HFF-Myc (cell line): ENCODE results near the gene ZNF501.

Source experiments
- DNase-seq: peaks from one replicate; pipeline ENCODE4 v3.0.0-alpha.2; 2011; ENCODE audit warnings: low read depth; ENCODE audit errors: extremely low read depth
- H3K4me3 ChIP-seq: replicated peaks from 2 replicates; pipeline ENCODE4 v1.5.1; 2011; ENCODE audit warnings: low read depth, mild to moderate bottlenecking, control low read depth, low read length
- TF ChIP-seq, protein P1 (sequence below): IDR thresholded peaks from 2 replicates; pipeline ENCODE4 v1.5.1; 2012; ENCODE audit warnings: mild to moderate bottlenecking, low read depth, low read length, control low read depth; ENCODE audit errors: missing control alignments

Gene ZNF501

DNA sequence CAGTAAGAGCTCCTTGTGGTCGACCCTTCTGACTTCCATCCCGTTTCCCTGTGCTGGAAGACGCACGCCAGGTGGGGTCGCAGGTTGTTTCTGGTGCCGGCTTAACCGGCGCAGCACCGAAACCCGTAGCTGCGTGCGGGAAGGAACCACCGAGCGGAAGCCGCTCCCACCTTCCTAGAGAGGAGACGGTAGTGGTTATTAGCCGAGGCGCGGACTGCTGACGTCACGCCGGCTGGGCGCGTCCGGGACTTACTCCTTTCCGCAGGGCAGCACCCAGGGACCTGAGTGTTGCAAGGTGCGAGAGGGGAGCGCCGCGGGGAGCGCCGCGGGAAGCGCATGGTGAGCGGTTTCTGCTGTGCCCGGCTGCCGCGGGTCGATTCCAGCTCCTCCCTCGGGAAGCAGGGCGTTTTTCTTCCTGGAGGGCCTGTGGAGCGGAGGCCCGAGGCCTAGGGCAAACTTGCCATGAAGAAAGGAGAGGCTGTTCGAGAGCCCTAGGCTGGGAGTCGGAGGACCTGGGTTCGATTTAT lies at the start of gene ZNF501:
TSS of gene ZNF501 (plus strand) at position 252 of the 527 bp plus-strand sequence. CDS start 4,787 bp downstream, outside the sequence.
- peak; percentile 47 for DNase-seq
- H3K4me3 ChIP-seq, result peak within 1 kb of the TSS; percentile 52

DNA sequence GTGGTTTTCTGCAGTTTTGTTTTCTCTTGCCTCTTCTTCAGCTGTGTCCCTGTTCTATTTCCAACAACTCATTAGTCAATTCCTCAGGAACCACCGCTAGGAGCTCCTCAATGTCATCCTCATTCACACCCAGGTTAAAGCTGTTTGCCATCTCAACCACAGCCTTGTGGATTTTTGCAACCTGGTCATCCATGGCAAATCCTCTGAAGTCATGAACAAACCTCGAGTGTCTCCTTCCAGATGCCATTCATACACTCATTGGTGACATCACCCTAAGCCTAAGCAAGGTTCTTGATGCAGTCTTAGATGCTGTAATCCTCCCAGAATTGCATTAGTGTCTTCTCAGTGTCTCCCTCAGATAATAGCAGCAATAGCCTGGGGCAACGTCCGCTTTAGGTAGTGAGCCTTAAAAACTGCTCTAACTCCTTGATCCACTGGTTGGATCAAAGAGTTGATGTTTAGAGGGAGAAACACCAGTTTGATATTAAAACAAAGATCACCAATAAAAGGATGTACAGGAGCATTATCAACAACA lies 48.4 kb upstream of the ZNF501 start:
- TF ChIP-seq, protein P1, sequence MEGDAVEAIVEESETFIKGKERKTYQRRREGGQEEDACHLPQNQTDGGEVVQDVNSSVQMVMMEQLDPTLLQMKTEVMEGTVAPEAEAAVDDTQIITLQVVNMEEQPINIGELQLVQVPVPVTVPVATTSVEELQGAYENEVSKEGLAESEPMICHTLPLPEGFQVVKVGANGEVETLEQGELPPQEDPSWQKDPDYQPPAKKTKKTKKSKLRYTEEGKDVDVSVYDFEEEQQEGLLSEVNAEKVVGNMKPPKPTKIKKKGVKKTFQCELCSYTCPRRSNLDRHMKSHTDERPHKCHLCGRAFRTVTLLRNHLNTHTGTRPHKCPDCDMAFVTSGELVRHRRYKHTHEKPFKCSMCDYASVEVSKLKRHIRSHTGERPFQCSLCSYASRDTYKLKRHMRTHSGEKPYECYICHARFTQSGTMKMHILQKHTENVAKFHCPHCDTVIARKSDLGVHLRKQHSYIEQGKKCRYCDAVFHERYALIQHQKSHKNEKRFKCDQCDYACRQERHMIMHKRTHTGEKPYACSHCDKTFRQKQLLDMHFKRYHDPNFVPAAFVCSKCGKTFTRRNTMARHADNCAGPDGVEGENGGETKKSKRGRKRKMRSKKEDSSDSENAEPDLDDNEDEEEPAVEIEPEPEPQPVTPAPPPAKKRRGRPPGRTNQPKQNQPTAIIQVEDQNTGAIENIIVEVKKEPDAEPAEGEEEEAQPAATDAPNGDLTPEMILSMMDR, result no peak
- no peak for DNase-seq
- no peak overlapping the region for H3K4me3 ChIP-seq

More for the DNA sequence above, at the start of gene ZNF501:
- TF ChIP-seq, protein P1, result no peak

DNA sequence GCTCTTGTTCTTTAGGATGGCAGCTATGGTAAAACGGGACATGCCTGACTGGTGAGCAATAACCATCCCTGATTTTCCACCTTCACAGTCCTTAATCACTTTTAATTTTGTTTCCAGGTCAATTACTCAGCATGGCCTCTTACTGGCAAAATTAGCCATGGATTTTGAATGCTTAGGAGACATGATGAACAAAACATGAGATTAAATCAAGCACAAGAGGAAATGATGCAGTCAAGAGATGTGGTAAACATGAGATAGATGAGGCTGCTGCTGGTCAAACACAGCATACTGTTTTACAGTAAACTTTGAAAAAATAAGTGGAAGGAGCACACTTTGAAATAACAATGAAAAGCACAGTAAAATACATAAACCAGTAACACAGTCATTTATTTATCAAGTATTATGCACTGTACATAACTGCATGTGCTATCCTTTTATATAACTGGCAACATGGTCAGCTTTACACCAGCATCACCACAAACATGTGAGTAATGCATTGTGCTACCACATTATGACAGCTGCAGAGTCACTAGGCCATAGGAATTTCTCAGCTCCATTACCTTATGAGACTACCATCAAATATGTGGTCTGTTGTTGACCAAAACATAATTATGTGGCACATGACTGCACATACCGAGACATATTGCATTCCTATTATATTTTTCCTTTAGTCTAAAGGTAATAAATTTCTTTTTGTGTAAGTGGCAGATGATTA lies 47.1 kb upstream of the ZNF501 start:
- TF ChIP-seq, protein P1, result no peak
- no peak overlapping the region for H3K4me3 ChIP-seq
- no peak for DNase-seq

DNA sequence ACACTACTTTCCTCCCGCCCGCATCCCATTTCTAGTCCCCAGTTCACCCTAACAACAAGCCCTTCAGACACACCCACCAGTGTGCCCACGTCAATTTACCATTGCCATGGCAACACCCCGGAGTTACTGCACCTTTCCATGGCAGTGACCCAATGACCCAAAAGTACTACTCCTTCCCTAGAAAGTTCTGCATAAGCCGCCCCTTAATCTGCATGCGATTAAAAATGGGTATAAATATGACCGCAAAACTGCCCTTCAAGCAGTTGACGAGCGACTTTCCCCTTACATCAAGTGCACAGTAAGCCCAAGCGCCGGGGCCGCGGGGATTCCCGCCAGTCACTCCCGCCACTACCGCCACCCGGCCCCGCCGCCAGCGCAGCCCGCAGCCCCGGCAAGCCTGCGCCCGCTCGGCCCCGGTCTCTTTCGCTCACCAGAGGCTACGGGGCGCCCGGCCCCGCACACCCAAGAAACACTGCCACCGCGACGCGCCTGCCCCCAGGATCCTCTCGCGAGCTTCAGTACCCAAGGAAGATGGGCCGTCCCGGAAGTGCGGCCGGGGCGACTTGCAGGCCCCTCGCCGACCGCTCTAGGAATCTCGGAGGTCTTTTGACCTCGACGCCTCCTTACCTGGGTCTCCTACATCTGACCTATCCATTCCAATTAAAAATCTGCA lies 44.2 kb upstream of the ZNF501 start:
- H3K4me3 ChIP-seq, result peak overlapping the region; percentile 53
- DNase-seq, result peak; percentile 9
- TF ChIP-seq, protein P1, result no peak

DNA sequence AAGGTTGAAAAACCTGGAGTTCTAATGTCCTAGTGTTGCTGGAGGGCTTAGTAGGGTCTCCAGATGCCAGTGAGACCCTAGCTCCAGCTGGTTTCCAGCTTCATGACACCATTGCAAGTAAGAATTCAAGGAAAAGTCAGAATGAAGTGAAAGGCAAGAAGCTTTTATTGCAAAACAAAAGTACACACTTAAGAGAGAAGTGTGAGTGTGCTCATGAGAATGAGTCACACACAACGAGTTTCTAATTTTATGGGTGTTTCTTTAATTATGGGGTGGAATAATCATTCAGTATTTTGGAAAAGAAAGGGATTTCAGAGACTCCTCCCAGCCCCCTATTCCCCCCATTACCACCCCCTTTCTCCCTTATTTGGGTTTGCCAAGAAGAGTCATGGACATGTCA lies 41.5 kb upstream of the ZNF501 start:
- DNase-seq, result no peak
- TF ChIP-seq, protein P1, result no peak
- H3K4me3 ChIP-seq, result no peak overlapping the region

DNA sequence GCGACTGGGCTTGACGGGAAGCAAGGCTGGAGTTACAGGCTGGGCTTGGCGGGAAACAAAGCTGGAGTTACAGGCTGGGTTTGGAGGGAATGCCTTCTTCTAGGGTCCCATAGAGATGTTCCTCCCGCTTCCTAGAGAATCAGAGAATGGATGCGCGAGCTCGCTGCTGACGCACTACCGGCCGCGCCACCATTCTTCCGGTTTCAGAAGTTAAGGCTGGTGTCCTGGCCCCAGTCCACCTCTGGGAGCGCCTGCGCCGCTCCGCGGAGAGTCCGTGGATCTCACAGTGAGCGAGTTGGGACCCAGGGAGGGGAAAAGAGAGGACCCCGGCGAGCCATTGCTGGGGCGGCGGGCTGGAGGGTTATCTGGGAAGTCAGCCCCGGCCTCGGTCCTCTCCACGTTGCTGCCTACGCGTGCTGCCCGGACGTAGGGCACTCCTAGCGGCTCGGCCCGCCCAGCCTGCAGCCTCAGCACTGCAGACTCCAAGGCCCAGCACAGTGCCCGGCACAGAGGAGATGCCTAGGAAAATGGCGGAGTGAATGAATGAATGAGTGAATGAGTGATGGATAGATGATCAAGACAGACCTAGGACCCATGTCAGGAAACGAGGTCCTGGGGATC lies 16.9 kb upstream of the ZNF501 start, which contains the start of gene ZNF502:
TSS of gene ZNF502 (plus strand) at position 206 of the 621 bp plus-strand sequence. CDS start 7,602 bp downstream, outside the sequence.
- TF ChIP-seq, protein P1, result peak; percentile 27
- peak; percentile 67 for DNase-seq
- peak within 1 kb of the TSS; percentile 80 for H3K4me3 ChIP-seq
